Left forelimb (tissue), 1 donor: ENCODE measurements around the gene MYOCD.

Experiments
- DNase-seq: peaks from one replicate; pipeline ENCODE4 v3.0.0-alpha.2; 2018; ENCODE audit warnings: low spot score

The MYOCD gene

DNA sequence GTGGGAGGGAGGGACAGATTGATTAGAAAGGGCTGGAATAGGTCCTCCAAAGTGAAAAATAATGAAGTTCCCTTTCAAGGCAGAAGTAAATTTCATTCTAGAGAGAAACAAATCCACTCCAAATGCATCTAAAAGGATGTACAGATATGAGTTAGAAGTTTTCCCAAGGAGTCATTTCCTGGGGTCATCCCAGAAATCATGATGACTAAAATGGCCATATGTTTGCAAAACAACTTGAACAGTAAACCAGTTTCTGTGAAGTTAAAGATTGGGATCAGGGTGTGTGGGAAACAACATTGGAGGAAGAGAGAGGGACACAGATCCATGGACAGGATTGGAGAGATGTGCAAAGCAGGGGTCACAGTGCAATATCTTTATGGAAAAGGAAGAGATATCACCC lies 91.1 kb downstream of the MYOCD start:
- DNase-seq, result no peak

DNA sequence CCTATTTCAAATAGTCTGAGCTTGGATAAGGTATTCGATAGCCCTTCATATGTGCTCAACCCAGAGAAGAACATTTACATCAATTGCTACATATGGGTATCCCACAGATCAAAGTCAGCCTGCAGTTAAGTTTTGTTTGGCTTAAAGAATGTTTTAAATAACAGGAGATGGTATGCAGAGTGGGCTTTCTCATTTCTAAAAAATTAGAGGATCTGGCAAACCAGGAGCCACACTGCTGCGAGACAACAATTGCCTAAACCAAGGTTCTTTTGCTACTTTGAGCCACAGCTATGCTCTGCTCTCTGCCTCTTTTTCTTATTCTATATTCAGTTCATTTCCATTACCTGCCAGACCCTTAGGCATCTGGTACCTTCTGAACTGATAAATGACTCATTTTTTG lies 93.4 kb downstream of the MYOCD start:
- no peak for DNase-seq

DNA sequence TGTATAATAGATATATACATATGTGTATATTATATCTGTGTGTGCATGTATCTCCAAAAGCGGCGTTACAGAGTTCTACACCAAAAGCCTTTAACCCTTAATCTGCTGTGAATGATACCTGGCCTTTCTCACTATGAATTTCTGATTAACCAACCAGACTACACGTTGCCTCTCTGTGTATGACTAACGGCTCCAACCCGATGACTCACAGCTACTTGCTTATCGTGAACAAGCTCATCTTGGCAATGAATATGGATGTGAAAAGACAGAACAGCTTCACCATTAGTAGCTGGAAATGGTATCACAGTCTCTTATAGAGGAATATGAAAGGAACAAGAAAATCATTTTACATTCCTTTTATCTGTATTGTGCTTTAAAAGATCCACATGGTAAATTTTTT lies 99.9 kb downstream of the MYOCD start:
- no peak for DNase-seq

DNA sequence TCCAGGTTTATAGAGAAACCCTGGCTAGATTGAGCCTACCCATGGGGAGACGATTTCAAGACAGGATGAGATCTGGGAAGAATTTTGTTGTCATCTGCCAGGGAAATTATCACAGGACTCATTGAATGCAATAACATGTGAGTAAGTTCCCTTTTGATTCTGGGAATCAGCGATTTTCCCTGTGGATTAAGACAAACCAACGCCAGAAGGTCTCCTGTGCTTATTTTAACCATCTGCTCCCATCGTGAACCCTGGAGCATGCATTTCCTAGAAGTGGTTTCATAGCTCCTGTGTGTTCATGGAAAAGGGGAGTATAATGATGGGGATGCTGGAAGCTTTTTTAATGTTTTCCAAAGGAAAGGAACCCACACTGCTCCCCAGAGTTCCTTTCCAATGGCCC lies 102.6 kb downstream of the MYOCD start:
- no peak for DNase-seq

DNA sequence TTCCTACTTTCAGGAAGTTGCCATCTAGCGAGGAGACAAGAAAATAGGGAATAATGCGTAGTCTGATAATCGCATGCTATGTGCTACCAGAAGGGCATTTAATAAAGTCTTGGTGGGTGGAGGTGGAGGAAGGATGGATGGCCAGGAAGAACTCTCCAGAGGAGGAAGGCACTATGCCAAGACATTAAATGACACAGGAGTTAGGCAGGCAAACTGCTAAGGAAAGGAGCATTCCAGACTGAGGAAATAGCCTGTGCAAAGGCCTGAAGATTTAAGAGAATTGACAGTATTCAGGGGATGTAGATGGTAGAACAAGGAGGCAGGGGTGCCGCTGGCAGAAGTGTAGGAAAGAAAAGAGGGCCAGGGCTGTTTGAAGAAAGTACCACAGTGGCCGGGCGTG lies 104.3 kb downstream of the MYOCD start:
- no peak for DNase-seq

DNA sequence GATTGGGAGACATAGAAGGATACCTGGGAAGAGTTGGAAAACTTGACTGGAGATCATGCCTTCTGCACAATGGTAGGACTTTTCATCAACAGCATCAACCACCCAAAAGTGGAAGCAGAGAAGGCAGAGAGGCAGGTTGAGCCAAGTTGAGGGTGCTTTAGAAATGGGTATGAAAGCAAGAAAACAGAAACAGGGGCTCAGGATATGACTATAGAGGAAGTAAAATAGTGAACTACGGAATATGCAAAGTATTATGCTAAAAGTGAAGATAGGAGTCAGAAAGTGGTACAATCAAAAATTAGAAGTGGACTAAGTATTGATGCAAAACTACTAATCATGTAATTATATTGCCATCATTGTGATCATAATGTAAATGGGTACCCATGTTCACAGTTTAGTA lies 107.5 kb downstream of the MYOCD start:
- DNase-seq, result no peak

DNA sequence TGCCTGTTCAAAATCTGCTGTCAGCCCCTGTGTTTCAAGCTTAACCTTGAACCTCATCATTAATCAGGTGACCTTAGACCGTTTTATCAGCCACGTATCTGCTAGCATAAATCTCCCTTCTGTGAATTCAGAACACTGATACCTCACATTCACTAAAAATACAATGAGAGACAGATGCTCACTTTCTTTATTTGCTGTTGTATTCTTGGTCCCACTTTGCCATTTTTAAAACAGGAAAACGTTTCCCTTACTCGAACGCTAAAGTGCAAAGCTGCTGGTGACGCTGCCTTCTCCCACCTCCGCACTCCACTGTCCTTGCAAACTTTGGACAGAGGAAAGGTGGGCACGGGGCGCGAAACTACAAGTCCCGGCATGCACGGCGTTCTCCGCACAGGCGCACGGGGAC lies 123.4 kb downstream of the MYOCD start:
- DNase-seq, result peak; percentile 83

DNA sequence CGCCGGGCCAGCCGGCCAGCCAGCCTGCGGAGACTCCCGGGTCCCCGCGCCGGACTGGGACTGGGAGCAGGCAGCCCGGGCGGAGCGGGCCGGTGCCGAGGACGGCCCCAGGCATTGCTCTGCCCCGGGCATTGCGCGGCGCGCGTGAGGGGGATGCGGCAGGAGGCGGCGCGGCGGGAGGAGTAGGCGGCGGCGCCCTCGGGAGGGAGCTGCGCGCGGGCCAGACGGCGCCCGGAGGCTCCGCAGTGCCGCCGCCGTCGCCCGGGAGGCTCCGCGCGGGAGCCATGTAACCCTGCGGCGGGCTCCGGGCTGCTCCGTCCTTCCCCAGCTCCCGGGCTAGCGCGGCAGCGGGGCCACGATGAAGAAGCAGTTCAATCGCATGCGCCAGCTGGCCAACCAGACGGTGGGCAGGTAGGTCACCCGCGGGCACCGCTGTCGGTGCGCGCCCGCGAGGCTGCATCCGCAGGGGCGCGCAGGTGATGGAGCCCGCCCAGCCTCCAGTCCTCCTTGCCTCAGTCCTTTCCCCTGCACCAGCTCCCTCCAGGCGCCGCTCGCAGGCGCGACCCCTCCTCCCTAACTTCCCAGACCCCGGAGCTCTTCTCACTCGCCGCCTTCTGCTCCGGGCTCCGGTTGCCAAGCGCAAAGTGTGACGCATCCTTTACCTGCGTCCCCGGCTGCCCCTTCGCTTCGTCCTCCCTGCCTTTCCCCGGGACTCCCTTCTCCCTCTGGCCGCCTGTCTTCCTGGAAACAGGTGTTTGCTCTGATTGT lies 124.0 kb downstream of the MYOCD start, which contains the start of gene ARHGAP44:
Gene ARHGAP44, plus strand, starts transcription at position 18 of the 768 bp plus-strand sequence. Its CDS starts 341 bp downstream, at position 359.
- no peak for DNase-seq

DNA sequence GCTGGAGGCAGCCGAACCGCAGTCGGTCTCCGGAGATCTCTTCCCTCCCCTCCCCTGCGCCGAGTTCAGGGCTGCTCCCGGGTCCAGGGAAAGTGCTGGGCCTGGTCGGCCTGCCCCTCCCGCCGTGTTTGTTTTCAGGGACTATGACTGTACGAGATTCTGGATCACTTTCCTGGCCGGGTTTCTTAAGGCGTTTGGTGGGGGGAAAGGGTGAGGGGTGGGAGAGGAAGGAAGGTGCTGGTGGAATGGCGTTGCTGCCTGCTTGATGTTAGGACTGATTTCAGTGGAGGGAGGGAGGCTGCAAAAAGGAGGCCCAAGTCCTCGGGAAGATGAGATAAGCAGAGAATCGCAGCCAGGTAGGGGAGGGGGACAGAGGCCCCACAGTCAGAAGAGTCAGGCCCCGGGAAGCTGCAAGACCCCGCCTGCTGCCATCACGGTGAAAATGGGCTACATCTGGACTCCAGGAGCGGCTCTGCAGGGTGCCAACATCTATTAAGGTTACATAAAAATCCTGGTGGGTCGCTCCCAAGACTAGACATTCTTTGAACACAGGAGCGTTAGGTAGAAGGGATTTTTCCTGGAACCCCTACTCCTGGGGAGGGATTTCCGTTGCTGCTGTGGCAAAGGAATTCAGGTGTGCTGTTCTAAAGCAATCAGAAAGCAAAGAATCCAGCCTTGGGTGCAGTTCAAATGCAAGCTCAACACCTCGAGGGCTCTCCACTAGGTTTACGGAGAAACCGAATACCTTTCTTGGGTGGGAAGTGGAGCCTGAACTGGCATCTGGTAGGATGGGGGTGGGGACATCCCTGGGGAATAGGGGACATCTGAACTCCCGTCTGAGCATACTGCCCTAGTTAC lies 124.8 kb downstream of the MYOCD start:
- no peak for DNase-seq

DNA sequence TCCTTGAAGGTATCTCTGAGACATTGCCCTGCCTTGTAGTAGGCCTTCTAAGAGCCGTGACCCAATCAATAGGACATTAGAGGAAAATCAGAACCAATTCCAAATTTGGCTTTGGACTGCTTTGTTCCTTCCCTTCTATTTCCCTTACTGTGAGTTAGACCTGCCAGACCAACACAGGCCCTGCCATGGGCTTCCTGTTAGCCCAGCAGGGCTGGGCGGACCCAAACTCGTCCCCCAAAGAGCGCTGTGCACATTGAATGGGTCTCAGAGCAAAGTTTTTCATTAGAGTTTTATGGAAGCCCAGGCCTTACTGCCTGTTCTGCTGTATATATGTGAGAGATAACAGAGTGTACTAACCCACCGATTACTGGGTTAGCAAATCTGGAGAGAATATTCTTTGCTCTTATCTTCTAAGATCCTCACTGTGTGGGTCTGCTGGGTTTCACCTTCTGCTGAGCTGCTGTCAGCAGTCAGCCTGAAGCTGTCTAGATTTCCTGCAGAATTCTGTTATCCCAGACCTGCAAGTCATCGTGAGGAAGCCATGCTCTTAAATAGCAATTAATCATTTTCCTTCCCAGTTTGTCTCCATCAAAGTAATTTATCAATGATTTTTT lies 129.3 kb downstream of the MYOCD start:
- DNase-seq, result no peak

DNA sequence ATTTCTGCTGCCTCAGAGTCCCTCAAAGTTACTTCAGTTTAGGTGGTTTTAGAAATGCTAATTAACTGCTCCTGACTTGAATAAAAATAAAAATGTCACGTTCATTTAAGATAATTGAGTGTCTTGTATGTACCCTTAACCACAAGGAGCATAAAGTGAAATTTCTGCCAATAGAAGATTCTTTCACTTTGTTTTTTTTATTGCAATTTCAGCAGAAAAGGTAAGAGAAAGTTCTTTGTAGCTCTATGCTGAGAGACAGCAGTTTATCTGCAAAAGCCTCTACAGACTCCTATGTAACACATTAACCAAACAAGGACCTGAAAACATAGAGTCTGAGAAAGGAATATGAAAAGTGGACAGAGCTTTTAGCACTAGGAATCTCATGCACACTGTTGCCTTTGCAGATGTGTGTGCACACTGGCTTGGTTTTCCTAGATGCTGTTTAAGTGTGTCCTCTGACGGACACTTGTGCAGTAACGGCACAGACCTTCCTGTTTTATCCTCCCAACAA lies 135.2 kb downstream of the MYOCD start:
- DNase-seq, result no peak

DNA sequence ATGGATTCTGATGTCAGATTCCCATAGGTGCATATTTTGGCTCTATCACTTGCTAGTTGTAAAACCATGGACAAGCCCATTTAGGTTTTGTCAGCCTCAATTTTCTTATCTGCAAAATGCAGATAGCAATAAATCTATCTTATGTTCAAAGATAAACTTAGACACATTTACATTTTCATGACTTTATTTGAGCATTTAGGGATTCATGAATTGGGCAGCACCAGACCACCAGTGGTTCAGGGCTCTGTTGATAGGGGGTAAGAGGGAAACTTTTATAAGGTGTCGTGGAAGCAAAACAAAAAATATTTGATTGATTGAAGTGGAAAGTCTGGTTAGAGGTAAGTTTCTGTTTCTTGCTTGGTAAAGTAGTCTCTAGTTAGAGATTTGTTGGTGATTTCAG lies 140.9 kb downstream of the MYOCD start:
- DNase-seq, result no peak

DNA sequence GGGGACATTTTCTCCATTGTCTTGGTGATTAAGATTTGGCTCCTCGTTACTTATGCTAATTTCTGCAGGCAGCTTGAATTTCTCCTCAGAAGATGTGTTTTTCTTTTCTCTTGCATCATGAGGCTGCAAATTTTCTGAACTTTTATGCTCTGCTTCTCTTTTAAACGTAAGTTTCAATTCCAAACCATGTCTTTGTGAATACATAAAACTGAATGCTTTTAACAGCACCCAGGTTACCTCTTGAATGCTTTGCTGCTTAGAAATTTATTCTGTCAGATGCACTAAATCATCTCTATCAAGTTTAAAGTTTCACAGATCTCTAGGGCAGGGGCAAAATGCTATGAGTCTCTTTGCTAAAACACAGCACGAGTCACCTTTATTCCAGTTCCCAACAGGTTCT lies 143.0 kb downstream of the MYOCD start:
- DNase-seq, result no peak

DNA sequence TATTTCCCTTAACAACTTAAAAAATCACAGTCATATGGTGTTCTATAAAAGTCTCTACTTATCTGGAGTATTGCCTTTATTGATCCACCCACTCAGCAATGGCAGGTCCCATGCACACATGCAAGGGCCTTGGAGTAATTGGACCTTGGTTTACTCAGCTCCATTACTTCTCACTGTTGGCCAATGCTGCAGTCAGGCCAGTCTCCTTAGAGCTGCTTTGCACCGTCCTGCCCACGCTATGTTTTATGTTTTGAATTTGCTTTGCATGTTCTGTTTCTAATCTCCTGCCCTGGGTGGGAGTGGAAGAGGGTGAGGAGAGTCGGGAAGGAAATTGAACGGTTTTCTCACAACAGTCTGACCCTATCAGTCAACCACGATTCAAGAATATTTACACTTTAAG lies 147.2 kb downstream of the MYOCD start:
- no peak for DNase-seq

DNA sequence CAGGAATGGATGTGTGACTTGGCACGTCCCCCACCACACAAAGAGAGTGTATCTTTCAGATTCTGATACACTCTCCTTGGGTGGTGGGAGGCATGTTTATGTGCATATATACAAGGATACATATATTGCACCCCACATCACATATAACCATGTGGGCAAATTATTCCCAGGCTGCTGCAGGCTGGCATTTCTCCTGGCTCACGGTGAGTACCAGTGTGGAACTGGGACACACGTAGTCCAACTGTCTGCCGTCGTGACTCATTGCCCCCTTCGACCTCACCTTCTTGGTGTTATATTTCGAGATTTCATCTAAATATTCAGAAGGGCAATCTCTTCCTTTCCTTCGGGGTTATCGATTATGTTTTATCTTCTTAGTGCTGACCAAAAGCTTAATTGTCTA lies 148.0 kb downstream of the MYOCD start:
- no peak for DNase-seq

DNA sequence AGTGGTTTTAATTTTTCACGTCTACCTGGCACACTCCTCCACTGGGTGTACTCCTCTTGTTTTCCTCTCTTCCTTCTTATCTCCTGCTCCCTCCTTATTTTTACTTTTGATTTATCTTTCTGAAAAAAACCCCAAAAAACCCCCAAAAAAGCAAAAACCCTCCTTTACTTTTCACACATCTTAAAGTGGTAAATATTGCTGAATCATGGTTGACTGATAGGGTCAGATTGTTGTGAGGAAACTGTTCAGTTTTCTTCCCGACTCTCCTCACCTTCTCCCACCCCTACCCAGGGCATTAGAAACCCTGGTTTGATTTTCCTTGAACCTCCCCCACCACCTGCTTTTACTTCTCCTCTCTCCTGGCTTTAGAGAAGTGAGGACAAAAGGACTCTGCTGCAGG lies 149.0 kb downstream of the MYOCD start:
- no peak for DNase-seq

DNA sequence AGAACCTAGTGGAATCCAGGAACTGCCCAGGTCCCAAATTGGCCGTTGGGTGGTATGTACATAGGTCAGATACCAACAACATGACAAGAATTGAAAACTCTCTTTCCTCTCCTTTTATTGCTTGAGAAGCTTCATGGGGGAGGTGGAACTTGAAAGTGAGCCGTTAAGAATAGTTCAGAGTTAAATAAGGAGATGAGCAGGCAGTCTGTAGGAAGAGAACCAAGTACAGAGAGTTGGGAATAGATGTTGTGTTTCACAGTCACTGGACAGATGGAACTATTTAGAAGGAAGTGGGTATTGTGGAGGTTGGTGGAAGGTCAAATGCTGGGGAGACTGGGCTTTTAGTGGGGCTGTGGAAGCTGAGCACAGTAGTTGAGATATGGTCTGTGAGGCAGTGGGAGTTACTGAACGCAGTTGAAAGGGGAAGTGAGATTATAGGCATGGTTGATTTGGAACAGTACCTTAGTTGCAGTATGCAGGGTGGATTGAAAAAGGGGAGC lies 150.0 kb downstream of the MYOCD start:
- DNase-seq, result no peak
